ENCODE data around the gene ATP4B.

GRCh38 chr13:113656003-113656588, 1.9 kb downstream of the ATP4B start:
- TF ChIP-seq POLR2A (IDR thresholded peaks at IDR 0.05; ENCODE audit: low read length) (no peak), GATA1 (IDR thresholded peaks at IDR 0.05; ENCODE audit: low read depth, low read length) (no peak)
